Breast epithelium (tissue), 3 donors: ENCODE data around the gene RAD23B.

Source experiments
- POLR2A ChIP-seq: fragments of 450-650 bp; IDR thresholded peaks from one replicate; pipeline ENCODE4 v1.6.1; 2016; ENCODE audit warnings: antibody characterized with exemption, mild to moderate bottlenecking, moderate library complexity
- TF ChIP-seq, protein P1 (sequence below), 3 donors: fragments of 450-650 bp; IDR thresholded peaks; one replicate each; pipeline ENCODE4 v1.5.1; 2016 to 2017; ENCODE audit warnings: antibody characterized with exemption in 3 of 3, mild to moderate bottlenecking in 3 of 3, moderate library complexity in 3 of 3

- TF ChIP-seq, protein P1, sequence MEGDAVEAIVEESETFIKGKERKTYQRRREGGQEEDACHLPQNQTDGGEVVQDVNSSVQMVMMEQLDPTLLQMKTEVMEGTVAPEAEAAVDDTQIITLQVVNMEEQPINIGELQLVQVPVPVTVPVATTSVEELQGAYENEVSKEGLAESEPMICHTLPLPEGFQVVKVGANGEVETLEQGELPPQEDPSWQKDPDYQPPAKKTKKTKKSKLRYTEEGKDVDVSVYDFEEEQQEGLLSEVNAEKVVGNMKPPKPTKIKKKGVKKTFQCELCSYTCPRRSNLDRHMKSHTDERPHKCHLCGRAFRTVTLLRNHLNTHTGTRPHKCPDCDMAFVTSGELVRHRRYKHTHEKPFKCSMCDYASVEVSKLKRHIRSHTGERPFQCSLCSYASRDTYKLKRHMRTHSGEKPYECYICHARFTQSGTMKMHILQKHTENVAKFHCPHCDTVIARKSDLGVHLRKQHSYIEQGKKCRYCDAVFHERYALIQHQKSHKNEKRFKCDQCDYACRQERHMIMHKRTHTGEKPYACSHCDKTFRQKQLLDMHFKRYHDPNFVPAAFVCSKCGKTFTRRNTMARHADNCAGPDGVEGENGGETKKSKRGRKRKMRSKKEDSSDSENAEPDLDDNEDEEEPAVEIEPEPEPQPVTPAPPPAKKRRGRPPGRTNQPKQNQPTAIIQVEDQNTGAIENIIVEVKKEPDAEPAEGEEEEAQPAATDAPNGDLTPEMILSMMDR (IDR thresholded peaks at IDR 0.05): no peak
- no peak for TF ChIP-seq POLR2A
Measured at GRCh38 chr9:107293543-107294085, 10.5 kb downstream of the RAD23B start.
